SU-DHL-6 (cell line): ENCODE measurements around the gene COQ8B.

Experiments used
- H2AFZ ChIP-seq: fragments of 200-600 bp; sonication (generic); 2 replicates; pipeline ENCODE4 v1.6.1; 2014; ENCODE audit warnings: low read depth, mild to moderate bottlenecking, moderate library complexity, mixed read lengths, antibody characterized with exemption, low read length; ENCODE audit not compliant: severe bottlenecking
- H3F3A ChIP-seq: fragments of 200-600 bp; shearing (Covaris generic); 2 replicates; pipeline ENCODE4 v1.6.0; 2016; ENCODE audit warnings: antibody characterized with exemption, mild to moderate bottlenecking; ENCODE audit not compliant: insufficient read depth
- H3K27ac ChIP-seq: fragments of 200-600 bp; sonication (generic); 2 replicates; pipeline ENCODE4 v1.5.1; 2016; ENCODE audit warnings: low read depth, mild to moderate bottlenecking, low read length, moderate library complexity, mixed read lengths
- H3K27me3 ChIP-seq: fragments of 200-600 bp; sonication (generic), shearing (Covaris generic); 2 replicates; pipeline ENCODE4 v1.6.0; 2014; ENCODE audit warnings: mild to moderate bottlenecking, low read length
- H3K36me3 ChIP-seq: fragments of 200-600 bp; sonication (generic); 2 replicates; pipeline ENCODE4 v1.6.1; 2014; ENCODE audit warnings: mild to moderate bottlenecking, low read length, mixed read lengths
- H3K4me2 ChIP-seq: fragments of 300-600, 200-600 bp; shearing (Covaris generic), sonication (generic); 2 replicates; pipeline ENCODE4 v1.6.0; 2014; ENCODE audit warnings: low read length, low read depth, mild to moderate bottlenecking; ENCODE audit not compliant: poor library complexity, severe bottlenecking
- H3K4me3 ChIP-seq: fragments of 200-600 bp; sonication (generic); 2 replicates; pipeline ENCODE4 v1.5.1; 2014; ENCODE audit warnings: antibody characterized with exemption, low read length, mild to moderate bottlenecking, mixed read lengths; ENCODE audit not compliant: insufficient read depth, poor library complexity, severe bottlenecking
- H3K79me2 ChIP-seq: fragments of 200-600 bp; sonication (generic); 2 replicates; pipeline ENCODE4 v1.6.1; 2014; ENCODE audit warnings: mild to moderate bottlenecking, low read length, moderate library complexity; ENCODE audit not compliant: insufficient read depth
- H3K9ac ChIP-seq: fragments of 200-600 bp; sonication (generic); 2 replicates; pipeline ENCODE4 v1.7.0; 2014; ENCODE audit warnings: mild to moderate bottlenecking, low read length
- H3K9me2 ChIP-seq: fragments of 200-600 bp; sonication (generic); replicated peaks from 2 replicates; pipeline ENCODE4 v1.6.1; 2014; ENCODE audit warnings: low read length; ENCODE audit not compliant: insufficient read depth
- H3K9me3 ChIP-seq: fragments of 200-600 bp; sonication (generic); 2 replicates; pipeline ENCODE4 v1.6.1; 2014; ENCODE audit warnings: low read length, mixed read lengths; ENCODE audit not compliant: insufficient read depth
- H4K20me1 ChIP-seq: fragments of 200-600 bp; sonication (generic); 2 replicates; pipeline ENCODE4 v1.6.1; 2014; ENCODE audit warnings: low read depth, mild to moderate bottlenecking, antibody characterized with exemption, low read length, moderate library complexity, mixed read lengths
- EZH2phosphoT487 ChIP-seq: fragments of 200-600 bp; sonication (generic), shearing (Covaris generic); conservative IDR thresholded peaks from 2 replicates; pipeline ENCODE4 v1.6.1; 2018; ENCODE audit warnings: mild to moderate bottlenecking, antibody characterized with exemption, low read length, moderate library complexity, mixed read lengths
- TF ChIP-seq, protein P1 (sequence below): fragments of 200-600 bp; sonication (generic); IDR thresholded peaks from one replicate; pipeline ENCODE4 v1.5.1; 2017; ENCODE audit warnings: antibody characterized with exemption, mild to moderate bottlenecking, low read length, moderate library complexity; ENCODE audit not compliant: insufficient read depth, poor library complexity, severe bottlenecking

COQ8B gene

DNA sequence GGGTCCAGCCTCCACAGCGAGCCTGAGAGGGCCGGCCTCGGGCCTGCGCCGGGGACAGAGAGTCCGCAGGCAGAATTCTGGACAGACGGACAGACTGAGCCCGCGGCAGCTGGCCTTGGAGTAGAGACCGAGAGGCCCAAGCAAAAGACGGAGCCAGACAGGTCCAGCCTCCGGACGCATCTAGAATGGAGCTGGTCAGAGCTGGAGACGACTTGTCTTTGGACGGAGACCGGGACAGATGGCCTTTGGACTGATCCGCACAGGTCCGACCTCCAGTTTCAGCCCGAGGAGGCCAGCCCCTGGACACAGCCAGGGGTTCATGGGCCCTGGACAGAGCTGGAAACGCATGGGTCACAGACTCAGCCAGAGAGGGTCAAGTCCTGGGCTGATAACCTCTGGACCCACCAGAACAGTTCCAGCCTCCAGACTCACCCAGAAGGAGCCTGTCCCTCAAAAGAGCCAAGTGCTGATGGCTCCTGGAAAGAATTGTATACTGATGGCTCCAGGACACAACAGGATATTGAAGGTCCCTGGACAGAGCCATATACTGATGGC is 716 bp upstream of the COQ8B start:
- Histone ChIP-seq H4K20me1 (no peaks in the 10 kb centered on the region), H3F3A (peaks cover 19% of the 10 kb centered on the region), H3K27me3 (no peaks in the 10 kb centered on the region), H3K36me3 (no peaks in the 10 kb centered on the region), H3K79me2 (peaks cover 21% of the 10 kb centered on the region), H2AFZ (no peak overlapping the region), H3K9me3 (no peaks in the 10 kb centered on the region), H3K4me2 (peak overlapping the region; percentile 86), H3K9ac (peak overlapping the region; percentile 67), H3K4me3 (peak overlapping the region; percentile 69), H3K27ac (peak overlapping the region; percentile 28), H3K9me2 (no peaks in the 10 kb centered on the region)
- TF ChIP-seq, protein P1, sequence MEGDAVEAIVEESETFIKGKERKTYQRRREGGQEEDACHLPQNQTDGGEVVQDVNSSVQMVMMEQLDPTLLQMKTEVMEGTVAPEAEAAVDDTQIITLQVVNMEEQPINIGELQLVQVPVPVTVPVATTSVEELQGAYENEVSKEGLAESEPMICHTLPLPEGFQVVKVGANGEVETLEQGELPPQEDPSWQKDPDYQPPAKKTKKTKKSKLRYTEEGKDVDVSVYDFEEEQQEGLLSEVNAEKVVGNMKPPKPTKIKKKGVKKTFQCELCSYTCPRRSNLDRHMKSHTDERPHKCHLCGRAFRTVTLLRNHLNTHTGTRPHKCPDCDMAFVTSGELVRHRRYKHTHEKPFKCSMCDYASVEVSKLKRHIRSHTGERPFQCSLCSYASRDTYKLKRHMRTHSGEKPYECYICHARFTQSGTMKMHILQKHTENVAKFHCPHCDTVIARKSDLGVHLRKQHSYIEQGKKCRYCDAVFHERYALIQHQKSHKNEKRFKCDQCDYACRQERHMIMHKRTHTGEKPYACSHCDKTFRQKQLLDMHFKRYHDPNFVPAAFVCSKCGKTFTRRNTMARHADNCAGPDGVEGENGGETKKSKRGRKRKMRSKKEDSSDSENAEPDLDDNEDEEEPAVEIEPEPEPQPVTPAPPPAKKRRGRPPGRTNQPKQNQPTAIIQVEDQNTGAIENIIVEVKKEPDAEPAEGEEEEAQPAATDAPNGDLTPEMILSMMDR = no peak
- no peak for TF ChIP-seq EZH2phosphoT487

DNA sequence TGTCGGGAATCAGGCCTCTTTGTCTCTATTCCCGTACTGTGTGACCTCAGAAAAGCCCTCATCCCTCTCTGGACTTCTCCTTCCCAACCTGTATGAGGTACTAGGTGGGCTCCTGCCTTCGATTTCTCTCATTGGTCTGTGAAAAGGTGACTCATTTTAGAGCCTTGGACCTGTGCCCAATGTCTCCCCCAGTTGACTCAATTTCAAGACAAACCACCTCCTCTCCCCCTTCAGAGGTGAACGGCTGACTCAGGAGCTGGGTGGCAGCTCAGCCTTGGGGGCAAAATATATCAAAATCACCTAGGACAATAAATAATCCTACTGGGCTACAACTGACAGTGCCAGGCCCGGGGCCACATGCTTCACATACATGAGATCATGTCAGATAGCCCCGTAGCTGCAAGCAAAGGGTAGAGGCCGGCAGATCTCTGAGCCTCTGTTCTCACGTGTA is 630 bp downstream of the COQ8B start:
- Histone ChIP-seq H4K20me1 (no peaks in the 10 kb centered on the region), H3K9me2 (no peaks in the 10 kb centered on the region), H3K27ac (peak overlapping the region; percentile 77), H3K9ac (peak overlapping the region; percentile 67), H3K27me3 (no peaks in the 10 kb centered on the region), H3K9me3 (no peaks in the 10 kb centered on the region), H2AFZ (peak overlapping the region; percentile 5), H3K4me2 (peak overlapping the region; percentile 86), H3K36me3 (no peaks in the 10 kb centered on the region), H3K79me2 (peaks cover 21% of the 10 kb centered on the region), H3K4me3 (peak overlapping the region; percentile 69), H3F3A (peaks cover 19% of the 10 kb centered on the region)
- TF ChIP-seq EZH2phosphoT487 = no peak
- TF ChIP-seq, protein P1 = no peak

DNA sequence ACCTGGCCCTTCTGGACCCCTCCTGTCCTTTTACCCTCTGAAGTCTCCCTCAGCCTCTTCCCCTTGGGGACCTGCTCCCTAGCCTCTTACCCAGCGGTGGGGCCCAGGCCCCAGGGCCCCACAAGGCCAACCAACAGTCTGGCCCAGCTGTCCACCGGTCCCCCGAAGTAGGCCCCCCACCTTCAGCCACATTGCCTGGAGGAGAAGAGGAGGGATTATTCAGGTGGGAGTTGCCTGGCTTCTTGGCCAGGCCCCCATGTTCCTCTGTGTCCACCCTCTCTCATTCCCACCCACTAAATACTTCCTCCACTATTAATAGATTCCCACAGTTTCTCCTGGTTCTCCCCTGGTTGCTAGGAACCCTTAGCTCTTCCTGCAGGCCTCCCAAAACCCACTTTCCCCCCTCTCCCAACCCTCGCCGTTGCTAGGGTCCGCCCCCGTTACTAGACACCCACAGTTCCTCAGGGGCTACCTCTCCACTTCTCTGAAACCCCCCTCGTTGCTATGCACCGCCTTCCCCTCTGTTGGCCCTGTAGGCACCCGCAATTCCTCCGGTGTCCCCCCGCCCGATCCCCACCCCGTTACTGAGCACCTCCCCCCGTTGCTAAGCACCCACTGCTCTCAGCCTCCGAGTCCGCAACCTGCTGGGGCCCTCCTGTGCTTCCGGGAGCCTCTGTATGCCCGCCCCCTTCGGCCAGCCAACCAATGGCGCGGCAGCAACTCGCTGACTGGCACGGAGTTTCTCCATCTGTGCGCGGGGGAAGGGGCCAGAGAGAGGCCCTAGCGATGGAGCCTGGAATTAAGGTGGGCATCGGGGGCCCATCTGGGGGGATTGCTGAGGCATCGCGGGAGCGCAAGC is 2.0 kb downstream of the COQ8B start:
- no peaks in the 10 kb centered on the region for H3K9me2 ChIP-seq
- H3K27me3 ChIP-seq = no peaks in the 10 kb centered on the region
- peaks cover 19% of the 10 kb centered on the region for H3F3A ChIP-seq
- H2AFZ ChIP-seq = peak overlapping the region; percentile 44
- H4K20me1 ChIP-seq = no peaks in the 10 kb centered on the region
- H3K9ac ChIP-seq = peak overlapping the region; percentile 67
- peak overlapping the region; percentile 77 for H3K27ac ChIP-seq
- peaks cover 21% of the 10 kb centered on the region for H3K79me2 ChIP-seq
- H3K36me3 ChIP-seq = no peaks in the 10 kb centered on the region
- peak overlapping the region; percentile 69 for H3K4me3 ChIP-seq
- TF ChIP-seq, protein P1 = no peak
- no peak for TF ChIP-seq EZH2phosphoT487
- peak overlapping the region; percentile 86 for H3K4me2 ChIP-seq
- no peaks in the 10 kb centered on the region for H3K9me3 ChIP-seq
